Adipocyte (in vitro differentiated cells): ENCODE data around the gene NPC1.
"Not testable (repeated sequence)": the region's sequence is repeated elsewhere in the genome, so short reads cannot be mapped to it uniquely, and the experiment has no call there.

Experiments used
- DNase-seq: peaks from one replicate; pipeline ENCODE4 v3.0.0-alpha.2; 2015; ENCODE audit warnings: low read depth
- H3K27me3 ChIP-seq: replicated peaks from 2 replicates; pipeline ENCODE4 v1.7.0; 2013; ENCODE audit warnings: mild to moderate bottlenecking, low read length, moderate library complexity; ENCODE audit not compliant: control insufficient read depth, insufficient read depth
- H3K36me3 ChIP-seq: 2 replicates; pipeline ENCODE4 v1.7.0; 2013; ENCODE audit warnings: low read length, mild to moderate bottlenecking, moderate library complexity; ENCODE audit not compliant: control insufficient read depth, insufficient read depth, severe bottlenecking
- H3K4me1 ChIP-seq: 2 replicates; pipeline ENCODE4 v1.7.0; 2013; ENCODE audit warnings: mild to moderate bottlenecking, low read length, moderate library complexity; ENCODE audit not compliant: control insufficient read depth, insufficient read depth
- H3K4me3 ChIP-seq: 2 replicates; pipeline ENCODE4 v1.7.0; 2013; ENCODE audit warnings: mild to moderate bottlenecking, low read length, moderate library complexity
- H3K9ac ChIP-seq: 2 replicates; pipeline ENCODE4 v1.7.0; 2013; ENCODE audit warnings: mild to moderate bottlenecking, low read length, moderate library complexity
- H3K9me3 ChIP-seq: 2 replicates; pipeline ENCODE4 v1.7.0; 2013; ENCODE audit warnings: mild to moderate bottlenecking, low read length, moderate library complexity; ENCODE audit not compliant: control insufficient read depth

Gene NPC1

DNA sequence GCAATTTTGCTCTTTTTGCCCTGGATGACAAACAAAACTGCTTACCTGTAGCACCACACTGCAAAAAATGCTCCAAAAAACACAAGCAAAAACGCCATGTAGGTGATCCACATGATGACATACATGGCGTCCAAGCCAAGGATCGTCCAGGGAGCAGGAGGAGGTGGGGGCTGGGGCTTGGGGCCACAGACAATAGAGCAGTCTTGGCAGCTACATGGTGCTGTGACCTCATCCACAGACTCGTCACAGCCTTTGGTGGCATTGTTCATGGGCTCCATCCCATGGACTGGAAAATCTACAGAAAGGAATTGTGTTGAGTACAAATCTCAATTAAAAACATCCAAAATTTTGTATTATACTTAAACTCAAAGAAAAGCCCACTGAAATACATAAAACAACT, 26.1 kb downstream of the NPC1 start:
- Histone ChIP-seq H3K4me3 (no peak overlapping the region), H3K9me3 (no peaks in the 10 kb centered on the region), H3K27me3 (no peaks in the 10 kb centered on the region), H3K4me1 (no peaks in the 10 kb centered on the region), H3K9ac (no peak overlapping the region), H3K36me3 (peaks cover 90% of the 10 kb centered on the region)
- DNase-seq: no peak

DNA sequence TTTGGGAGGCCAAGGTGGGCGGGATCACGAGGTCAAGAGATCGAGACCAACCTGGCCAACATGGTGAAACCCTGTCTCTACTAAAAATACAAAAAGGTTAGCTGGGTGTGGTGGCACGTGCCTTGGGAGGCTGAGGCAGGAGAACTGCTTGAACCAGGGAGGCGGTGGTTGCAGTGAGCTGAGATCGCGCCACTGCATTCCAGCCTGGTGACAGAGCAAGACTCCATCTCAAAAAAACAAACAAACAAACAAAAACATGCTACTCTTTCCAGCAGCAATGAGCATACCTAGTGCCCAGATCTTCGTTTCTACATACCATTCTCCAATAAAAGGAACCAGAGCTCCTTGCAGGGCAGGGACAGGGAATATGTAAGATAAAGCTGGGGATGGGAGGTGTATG, 28.8 kb downstream of the NPC1 start:
- H3K36me3 ChIP-seq: peaks cover 93% of the 10 kb centered on the region
- not testable (repeated sequence) for H3K27me3 ChIP-seq, H3K4me1 ChIP-seq, H3K9me3 ChIP-seq, DNase-seq, H3K9ac ChIP-seq, H3K4me3 ChIP-seq

DNA sequence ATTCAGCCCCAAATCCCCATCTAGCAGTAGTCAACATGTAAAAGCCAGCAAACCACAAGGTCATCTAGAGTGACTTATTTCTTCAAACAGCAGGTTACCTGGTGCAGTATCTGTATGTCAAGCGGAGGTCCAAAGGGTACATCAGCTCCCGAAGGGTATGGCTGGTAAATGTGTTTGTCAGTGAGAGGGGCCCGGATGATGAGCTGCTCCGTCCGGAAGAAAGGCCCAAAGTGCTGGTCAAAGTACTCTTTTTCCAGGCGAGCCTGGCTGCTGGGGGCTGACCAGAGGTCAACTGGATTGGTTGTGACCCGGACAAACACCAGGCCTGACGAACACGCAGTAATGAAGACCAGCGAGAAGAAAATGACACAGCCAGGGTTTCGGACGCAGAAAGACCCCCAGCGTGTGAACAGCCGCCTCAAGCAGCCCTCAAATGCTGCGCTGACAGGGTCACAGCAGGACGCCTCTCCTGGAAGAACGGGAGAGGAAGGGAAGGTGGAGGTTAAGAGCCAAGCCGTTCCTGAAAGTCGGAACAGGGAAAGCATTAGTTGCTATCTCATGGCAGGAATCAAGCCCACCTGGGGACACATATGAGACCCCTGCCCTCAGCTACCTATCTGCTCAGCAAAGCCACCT, 30.0 kb downstream of the NPC1 start:
- peaks cover 95% of the 10 kb centered on the region for H3K36me3 ChIP-seq

DNA sequence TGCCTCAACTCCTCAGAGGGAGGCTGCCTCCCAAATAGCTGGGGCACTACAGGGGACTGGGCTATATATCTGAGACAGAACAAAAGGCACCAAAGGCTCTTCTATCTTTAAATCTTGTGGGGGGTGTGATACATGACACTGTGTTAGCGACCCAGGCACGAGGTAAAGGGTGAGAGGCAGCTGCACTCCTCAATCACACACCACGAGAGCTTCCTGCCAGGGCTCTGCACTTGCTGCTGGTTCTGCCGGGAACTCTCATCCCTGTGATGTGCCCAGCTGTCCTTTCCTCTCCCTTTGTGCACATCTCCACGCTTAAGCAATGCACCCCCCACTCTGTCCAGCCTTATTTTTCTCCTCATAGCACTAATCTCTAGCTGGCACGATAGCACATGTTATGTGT, 32.4 kb downstream of the NPC1 start:
- DNase-seq: no peak
- no peaks in the 10 kb centered on the region for H3K27me3 ChIP-seq
- H3K9me3 ChIP-seq: no peaks in the 10 kb centered on the region
- H3K4me3 ChIP-seq: no peak overlapping the region
- peaks cover 8% of the 10 kb centered on the region for H3K4me1 ChIP-seq
- H3K36me3 ChIP-seq: peaks cover 87% of the 10 kb centered on the region
- no peak overlapping the region for H3K9ac ChIP-seq

More for the DNA sequence above, 30.0 kb downstream of the NPC1 start:
- DNase-seq: no peak
- H3K27me3 ChIP-seq: no peaks in the 10 kb centered on the region
- H3K9me3 ChIP-seq: no peaks in the 10 kb centered on the region
- peaks cover 8% of the 10 kb centered on the region for H3K4me1 ChIP-seq
- no peak overlapping the region for H3K4me3 ChIP-seq
- no peak overlapping the region for H3K9ac ChIP-seq

DNA sequence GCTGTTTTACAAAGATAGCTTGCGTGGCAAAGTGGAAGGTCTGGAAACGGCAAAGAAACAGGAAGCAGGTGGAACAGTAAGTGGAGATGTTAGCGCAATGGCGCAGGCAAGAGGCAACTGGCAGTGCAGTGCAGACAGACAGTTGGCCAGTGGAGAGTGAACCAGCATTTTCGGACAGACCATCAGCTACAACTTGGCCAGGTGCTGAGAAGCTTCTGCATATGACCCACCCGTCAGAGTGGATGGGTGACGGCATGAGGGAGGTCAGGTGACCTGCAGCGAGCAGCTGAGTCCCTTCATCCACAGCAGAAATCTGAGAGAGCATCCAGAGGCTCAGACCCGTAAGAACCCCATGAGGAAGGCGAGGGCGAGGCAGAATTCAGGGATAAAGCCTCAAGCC, 33.8 kb downstream of the NPC1 start:
- Histone ChIP-seq H3K9me3 (no peaks in the 10 kb centered on the region), H3K36me3 (peaks cover 84% of the 10 kb centered on the region), H3K27me3 (no peaks in the 10 kb centered on the region), H3K4me3 (no peak overlapping the region), H3K4me1 (peaks cover 12% of the 10 kb centered on the region), H3K9ac (no peak overlapping the region)
- no peak for DNase-seq

DNA sequence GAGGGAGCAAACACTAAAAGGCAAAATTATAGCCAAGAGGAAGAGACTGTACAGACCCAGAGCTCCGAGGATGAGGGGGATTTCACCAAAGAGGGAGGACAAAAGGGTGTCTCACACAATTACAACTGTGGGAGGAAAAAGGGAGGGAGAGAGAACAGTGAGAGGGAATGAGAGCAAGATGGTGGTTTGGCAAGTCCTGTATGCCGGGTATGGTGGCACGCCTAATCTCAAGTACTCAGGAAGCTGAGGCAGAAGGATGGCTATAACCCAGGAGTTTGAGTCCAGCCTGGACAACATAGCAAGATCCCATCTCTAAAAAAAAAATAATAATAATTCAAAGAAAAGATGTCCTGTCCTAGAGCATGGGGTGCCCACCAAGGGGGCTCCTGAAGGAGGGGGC, 34.3 kb downstream of the NPC1 start:
- H3K4me1 ChIP-seq: peaks cover 12% of the 10 kb centered on the region
- no peak overlapping the region for H3K9ac ChIP-seq
- no peaks in the 10 kb centered on the region for H3K27me3 ChIP-seq
- peaks cover 86% of the 10 kb centered on the region for H3K36me3 ChIP-seq
- H3K4me3 ChIP-seq: no peak overlapping the region
- H3K9me3 ChIP-seq: no peaks in the 10 kb centered on the region
- DNase-seq: no peak

DNA sequence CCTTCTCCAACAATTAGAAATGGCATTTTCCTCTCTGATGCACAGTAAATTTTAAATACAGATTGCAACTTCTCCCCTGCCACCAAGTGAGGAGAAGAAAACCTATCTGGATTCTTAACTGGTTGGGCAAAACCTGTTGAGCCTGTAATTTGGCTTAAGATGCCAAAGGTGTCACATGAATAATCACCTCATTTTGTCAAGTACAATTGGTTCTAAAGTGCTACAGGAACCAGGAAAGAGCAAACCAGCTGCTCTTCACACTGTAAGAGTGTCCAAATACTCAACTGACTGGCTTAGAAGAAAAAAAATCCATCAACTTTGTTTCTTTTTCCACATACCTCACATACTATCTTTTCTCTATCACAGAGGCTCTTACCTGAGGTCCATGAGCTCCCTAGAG, 35.4 kb downstream of the NPC1 start:
- DNase-seq: no peak
- Histone ChIP-seq H3K27me3 (no peaks in the 10 kb centered on the region), H3K9ac (no peak overlapping the region), H3K4me1 (peaks cover 12% of the 10 kb centered on the region), H3K9me3 (no peaks in the 10 kb centered on the region), H3K36me3 (peaks cover 84% of the 10 kb centered on the region), H3K4me3 (no peak overlapping the region)

DNA sequence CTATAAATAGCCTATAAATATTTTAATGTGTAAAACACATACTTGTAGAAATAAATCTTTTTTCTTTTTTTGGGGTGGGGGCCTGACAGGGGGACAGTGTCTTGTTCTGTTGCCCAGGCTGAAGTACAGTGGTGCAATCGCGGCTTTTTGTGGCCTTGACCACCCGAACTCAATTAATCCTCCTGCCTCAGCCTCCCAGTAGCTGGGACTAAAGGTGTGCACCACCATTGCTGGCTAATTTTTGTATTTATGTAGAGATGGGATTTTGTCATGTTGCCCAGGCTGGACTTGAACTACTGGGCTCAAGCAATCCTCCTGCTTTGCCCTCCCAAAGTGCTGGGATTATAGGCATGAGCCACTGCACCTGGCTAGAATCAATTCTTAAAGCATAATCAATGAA, 37.6 kb downstream of the NPC1 start:
- DNase-seq: no peak
- no peaks in the 10 kb centered on the region for H3K9me3 ChIP-seq
- no peaks in the 10 kb centered on the region for H3K27me3 ChIP-seq
- no peak overlapping the region for H3K9ac ChIP-seq
- H3K4me1 ChIP-seq: peaks cover 12% of the 10 kb centered on the region
- no peak overlapping the region for H3K4me3 ChIP-seq
- peaks cover 83% of the 10 kb centered on the region for H3K36me3 ChIP-seq

DNA sequence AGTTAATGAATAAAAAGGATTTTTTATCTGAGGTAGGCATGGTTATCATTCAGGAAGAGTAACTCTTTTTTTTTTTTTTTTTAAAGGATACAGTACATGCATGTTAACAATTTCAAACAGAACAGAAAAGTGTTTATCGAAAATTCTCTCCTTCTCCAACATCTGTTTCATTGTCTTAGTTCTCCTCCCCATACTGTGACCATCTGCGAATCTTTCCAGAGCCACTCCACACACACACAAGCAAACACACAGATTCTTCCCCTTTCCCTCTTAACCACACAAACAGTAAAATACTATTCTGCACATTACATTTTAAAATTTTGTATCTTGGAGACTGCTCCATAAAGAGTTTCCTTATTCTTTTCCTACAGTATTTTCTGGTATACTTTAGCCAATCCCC, 38.0 kb downstream of the NPC1 start:
- no peak overlapping the region for H3K9ac ChIP-seq
- peaks cover 83% of the 10 kb centered on the region for H3K36me3 ChIP-seq
- H3K9me3 ChIP-seq: no peaks in the 10 kb centered on the region
- H3K4me3 ChIP-seq: no peak overlapping the region
- no peaks in the 10 kb centered on the region for H3K27me3 ChIP-seq
- H3K4me1 ChIP-seq: peaks cover 11% of the 10 kb centered on the region
- no peak for DNase-seq

DNA sequence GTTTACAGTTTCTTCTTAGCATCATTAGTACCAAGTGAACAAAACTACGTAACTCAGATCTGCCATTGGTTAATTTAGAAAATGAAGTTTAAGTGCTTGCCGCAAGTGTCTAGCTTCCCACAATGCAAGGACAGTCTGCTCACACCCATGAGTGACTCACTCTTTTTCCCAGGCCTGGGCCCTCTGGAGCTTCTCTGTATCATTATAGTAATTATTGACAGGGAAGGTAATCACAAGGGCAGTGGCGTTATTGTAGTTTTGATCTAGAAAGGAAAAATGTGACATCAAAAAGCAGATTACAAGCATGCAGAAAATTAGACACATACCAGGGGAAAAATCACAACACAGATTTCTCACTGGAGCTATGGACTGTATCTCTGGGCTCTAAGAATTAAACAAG, 38.5 kb downstream of the NPC1 start:
- peak; percentile 33 for DNase-seq
- Histone ChIP-seq H3K4me1 (peaks cover 7% of the 10 kb centered on the region), H3K9ac (no peak overlapping the region), H3K9me3 (no peaks in the 10 kb centered on the region), H3K4me3 (no peak overlapping the region), H3K36me3 (peaks cover 82% of the 10 kb centered on the region), H3K27me3 (no peaks in the 10 kb centered on the region)

DNA sequence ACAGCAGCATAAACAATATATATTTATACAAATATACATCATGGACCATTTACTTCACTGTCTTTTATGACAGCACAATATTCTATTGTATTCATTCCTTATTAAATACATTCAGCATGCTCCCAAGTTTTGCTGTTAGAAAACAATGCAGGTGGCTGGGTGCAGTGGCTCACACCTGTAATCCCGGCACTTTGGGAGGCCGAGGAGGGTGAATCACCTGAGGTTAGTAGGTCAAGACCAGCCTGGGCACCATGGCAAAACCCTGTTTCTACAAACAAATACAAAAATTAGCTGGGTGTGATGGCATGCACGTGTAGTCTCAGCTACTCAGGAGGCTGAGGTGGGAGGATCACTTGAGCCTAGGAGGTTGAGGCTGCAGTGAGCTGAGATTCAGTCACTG, 39.0 kb downstream of the NPC1 start:
- DNase-seq: no peak
- Histone ChIP-seq H3K27me3 (no peaks in the 10 kb centered on the region), H3K4me1 (peaks cover 4% of the 10 kb centered on the region), H3K4me3 (no peak overlapping the region), H3K9me3 (no peaks in the 10 kb centered on the region), H3K36me3 (peaks cover 82% of the 10 kb centered on the region), H3K9ac (no peak overlapping the region)

DNA sequence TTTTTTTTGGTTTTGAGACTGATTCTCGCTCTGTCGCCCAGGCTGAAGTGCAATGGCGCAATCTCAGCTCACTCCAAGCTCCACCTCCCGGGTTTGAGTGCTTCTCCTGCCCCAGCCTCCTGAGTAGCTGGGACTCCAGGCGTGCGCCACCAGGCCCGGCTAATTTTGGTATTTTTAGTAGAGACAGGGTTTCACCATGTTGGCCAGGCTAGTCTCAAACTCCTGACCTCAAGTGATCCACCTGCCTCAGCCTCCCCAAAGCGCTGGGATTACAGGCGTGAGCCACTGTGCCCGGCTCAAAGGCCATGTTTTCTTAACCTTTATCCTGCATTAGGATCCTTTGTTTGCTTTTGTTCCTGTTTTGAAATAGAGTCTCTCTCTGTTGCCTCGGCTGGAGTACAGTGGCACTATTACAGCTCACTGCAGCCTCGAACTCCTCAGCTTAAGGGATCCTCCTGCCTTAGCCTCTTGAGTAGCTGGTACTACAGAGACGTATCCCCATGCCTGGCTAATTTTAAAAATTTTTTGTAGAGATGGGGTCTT, 41.0 kb downstream of the NPC1 start:
- Histone ChIP-seq H3K9ac (no peak overlapping the region), H3K36me3 (peaks cover 85% of the 10 kb centered on the region), H3K4me1 (peaks cover 4% of the 10 kb centered on the region), H3K9me3 (no peaks in the 10 kb centered on the region), H3K27me3 (no peaks in the 10 kb centered on the region), H3K4me3 (no peak overlapping the region)
- no peak for DNase-seq
